GM21381 (cell line): ENCODE results near the gene ELMO1.
A peak's percentile ranks its signal among the peaks of the same experiment; 100 is the strongest.

ENCODE experiments used
- ATAC-seq: cut with Tn5 transposase; IDR thresholded peaks from one replicate; pipeline ENCODE4 v1.9.1; 2021; ENCODE audit warnings: mild to moderate bottlenecking, moderate library complexity; ENCODE audit not compliant: unreplicated experiment

The ELMO1 gene

DNA sequence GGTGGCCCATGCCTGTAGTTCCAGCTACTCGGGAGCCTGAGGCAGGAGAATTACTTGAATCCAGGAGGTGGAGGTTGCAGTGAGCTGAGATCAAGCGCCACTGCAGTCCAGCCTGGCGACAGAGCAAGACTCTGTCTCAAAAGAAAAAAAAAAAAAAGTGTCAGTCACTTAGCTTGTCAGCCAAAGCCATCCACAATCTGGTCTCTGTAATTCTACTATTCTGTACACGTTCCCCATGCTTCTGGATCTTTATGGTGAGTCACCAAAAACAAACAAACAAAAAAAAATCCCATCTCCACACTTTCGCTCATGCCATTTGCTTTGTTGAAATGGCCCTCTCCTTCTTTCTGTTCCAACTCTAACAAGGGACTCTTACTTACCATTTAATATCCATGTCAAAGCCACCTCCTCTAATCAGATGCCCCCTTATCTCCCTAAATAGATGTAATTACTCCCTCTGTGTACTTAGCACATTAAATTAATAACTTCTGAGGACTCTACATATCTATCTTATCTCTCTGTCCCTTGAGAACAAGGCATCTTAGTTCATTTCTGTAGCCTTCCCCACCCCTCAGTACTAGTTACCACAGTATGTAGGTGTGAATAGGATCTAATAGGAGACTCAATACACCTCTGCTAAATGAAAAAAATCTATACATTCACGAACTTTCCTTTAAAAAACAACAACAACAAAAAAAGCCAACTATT, 128.4 kb downstream of the ELMO1 start:
- no peak for ATAC-seq

DNA sequence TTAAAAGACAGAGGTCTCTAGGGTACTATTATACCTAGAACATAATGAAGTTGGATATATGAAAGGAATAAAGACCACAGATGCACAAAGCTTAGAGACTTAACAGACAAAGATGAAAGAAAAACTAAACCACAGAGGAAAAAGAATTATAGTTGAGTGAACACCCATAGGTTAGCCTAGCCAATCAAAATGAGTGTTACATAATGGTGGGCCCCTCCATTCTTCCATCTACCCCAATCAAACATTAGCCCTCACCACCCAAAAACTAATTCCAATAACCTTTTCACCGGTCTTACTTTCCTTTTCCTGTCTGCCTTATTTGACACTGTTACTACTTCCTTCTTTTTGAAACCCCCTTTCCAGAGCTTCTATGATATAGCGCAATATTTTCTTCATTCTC, 130.1 kb downstream of the ELMO1 start:
- no peak for ATAC-seq

GRCh38 chr7:37315772-37316715, 132.6 kb downstream of the ELMO1 start:
- no peak for ATAC-seq

DNA sequence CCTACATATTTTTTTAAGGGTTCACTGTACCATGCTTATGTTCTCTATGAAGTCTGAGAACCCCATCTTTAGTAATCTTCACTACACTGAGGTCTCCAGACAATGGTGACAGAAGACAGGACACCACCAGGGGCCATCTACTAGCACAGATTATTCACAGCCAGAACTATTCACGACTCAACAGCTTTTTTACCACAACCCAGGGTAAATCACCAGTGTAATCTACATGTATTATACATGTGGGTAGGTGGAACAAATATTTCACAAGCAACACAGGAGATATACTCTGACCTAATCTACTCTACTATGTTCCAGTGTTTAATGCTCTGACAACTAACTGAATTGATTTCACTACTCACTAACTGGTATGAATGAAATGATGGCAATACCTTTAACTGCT, 136.1 kb downstream of the ELMO1 start:
- ATAC-seq = no peak

DNA sequence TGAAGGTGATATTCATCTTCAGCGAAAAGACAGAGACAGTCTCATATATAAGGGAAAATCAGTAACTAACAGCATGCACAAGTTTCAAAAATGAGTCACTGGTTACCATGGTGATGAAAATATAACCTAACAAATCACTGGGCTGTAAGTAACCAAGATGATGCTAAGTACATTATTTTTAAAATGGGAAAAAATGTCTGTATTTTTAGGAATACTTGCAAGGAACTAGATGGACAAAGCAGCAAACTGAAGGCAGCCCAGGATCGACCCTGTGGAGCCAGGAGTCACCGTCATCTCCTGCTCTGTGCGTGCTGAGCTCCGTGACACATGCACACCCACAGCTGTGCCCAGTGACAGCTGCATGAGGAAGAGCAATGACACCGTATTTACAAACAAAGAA, 137.3 kb downstream of the ELMO1 start:
- no peak for ATAC-seq

DNA sequence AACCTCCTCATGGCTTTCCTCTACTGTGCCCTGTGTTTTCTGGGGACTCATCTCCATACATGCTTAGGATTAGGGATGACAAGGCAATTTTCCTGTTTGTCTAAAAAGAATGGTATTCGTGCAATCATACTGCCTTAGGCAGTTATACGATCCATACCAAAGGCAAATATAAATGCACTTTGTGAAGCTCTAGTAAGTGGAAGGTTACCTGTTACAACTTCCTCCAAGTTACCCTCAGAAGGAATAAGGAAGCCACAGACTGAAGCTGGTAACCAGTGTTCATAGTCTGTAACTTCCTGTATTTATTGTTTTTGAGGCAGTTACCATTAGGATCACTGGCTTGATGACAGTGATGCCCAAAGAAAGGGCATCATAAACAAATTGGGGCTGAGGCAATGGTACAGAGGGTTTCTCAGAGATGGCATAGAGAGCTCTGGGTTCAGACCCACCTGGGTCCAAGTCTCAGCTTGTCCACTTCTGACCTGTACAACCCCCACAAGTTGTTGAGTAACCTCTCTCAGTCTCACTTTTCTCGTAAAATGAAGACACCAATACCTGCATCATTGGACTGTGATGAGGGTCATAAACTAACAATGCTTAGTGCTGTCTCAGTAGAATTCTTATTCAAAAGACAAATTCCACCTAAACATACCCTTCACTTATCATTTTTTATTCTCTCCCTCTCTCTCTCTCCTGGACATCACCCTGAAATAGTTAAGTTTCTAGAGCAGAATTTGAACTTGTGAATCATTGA, 138.2 kb downstream of the ELMO1 start:
- ATAC-seq = no peak

GRCh38 chr7:37309493-37309892, 139.2 kb downstream of the ELMO1 start:
- ATAC-seq = no peak

- ATAC-seq = no peak
These were observed 143.7 kb downstream of the ELMO1 start for GRCh38 chr7:37304921-37305320.

- no peak for ATAC-seq
These were observed 151.1 kb downstream of the ELMO1 start for GRCh38 chr7:37297546-37297945.

GRCh38 chr7:37295401-37295800, 153.3 kb downstream of the ELMO1 start:
- no peak for ATAC-seq

GRCh38 chr7:37290731-37291130, 157.9 kb downstream of the ELMO1 start:
- ATAC-seq = no peak

DNA sequence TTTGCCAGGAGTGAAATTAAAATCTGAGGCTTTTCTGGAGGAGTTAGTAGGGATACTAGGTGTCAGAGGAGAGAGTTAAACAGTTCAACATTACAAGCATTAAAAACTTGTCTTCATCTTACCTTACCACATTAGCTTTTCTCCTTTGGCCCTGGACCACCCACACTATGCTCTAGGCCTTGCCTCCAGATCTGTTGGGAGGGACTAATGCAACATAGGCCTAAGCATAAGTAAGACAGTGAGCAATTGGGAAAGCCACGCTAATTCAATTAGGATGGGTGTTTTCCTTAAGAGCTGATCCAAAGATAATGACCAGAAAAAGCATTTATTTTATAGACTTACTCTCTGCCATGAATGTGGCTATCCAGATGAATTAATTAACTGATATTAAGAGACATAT, 158.9 kb downstream of the ELMO1 start:
- ATAC-seq = no peak

GRCh38 chr7:37289367-37289766, 159.3 kb downstream of the ELMO1 start:
- ATAC-seq = no peak

DNA sequence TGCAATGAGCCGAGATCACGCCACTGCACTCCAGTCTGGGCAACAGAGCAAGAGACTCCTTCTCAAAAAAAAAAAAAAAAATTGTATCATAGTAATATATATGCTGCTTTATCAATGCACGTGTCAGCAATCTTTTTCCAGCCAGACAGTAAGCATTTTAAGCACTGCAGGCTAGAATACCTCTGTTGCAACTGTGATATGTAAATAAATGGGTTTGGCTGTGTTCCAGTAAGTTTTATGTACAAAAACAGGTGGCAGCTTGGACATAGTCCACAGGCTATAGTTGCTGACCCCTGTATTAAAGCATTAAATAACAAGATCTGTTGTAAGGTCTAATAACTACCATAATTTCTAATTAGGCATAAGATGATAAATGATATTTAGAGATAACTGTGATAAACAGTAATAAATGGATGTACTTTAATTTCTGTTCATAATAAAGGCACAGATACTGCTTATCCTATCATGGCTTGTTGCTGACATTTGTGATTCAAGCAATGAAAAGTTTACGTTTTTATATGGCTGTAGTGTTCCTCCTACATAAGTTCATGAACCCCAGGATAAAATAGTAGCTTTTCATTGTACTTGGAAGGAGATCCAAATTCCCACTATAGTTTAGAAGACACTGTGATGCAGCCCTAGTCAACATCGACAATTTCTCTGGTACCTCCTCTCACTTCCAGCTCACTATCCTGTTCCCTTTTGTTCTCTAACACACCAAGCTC, 161.4 kb downstream of the ELMO1 start:
- peak; percentile 60 for ATAC-seq

DNA sequence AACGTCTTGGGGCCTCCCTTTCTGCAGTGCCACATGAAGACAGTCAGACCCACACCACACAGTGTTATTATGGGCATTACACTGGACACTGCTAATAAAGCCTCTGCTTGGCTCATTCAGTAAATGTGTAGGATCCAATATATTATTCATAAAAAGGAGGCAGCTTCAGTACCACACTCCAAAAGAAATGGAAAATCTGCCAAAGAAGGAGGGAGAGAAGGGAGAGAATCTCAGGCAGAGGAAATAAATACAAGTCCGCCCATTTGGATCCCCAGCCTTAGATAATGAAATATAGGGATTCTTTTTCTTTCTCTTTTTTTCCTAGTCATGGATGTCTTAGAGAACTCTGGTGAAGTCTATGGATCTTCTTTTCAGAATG, 162.2 kb downstream of the ELMO1 start:
- no peak for ATAC-seq

- no peak for ATAC-seq
These were observed 162.8 kb downstream of the ELMO1 start for GRCh38 chr7:37285706-37286453.

DNA sequence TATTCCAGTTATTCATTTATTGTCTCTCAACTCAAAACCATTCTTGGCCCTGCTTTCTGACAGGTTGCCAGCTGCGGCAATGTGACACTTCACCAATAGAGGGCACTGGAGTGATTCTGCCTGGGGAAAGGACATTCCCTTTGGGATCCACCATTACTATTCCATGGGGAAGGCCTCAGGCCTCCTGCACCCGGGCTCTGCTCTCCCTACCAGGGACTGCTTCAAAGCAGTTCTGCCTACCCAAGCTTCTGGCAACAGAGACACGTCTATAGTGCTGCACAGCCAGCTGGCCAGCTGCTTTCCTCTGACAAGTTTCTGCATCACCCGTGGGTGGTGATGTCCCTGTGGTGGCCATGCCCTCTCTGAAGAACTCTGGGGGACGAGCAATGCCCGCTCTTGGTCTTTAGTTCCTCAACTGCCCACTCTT, 163.8 kb downstream of the ELMO1 start:
- ATAC-seq = no peak

DNA sequence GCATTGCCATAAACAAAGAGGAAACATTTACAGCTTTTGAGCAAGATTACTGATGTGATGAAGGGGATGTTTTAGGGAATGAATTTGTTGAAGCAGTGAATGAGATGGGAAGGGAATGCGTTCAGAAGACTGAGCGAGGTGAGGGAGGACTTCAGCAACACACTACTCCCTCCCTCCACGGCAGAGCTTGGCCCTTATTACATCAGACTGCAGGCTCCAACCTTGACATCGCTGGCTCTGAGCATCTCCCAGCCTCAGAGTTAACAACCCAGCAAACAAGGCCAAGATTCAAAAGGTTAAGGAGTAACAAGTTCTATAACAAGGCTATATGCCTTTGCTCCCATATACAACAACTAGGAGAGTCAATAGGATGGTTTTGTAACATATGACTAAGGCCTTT, 164.4 kb downstream of the ELMO1 start:
- ATAC-seq = no peak

DNA sequence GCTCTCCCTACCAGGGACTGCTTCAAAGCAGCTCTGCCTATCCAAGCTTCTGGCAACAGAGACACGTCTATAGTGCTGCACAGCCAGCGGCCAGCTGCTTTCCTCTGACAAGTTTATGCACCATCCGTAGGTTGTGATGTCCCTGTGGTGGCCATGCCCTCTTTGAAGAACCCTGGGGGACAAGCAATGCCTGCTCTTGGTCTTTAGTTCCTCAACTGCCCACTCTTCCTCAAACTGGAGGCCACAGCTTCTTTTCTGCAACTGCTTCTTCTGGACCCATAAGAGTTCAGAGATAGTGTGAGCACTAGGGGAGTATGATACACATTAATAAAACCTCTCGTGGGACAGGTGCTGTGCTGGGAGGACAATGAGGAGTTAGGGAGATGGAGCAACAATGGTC, 164.9 kb downstream of the ELMO1 start:
- no peak for ATAC-seq

DNA sequence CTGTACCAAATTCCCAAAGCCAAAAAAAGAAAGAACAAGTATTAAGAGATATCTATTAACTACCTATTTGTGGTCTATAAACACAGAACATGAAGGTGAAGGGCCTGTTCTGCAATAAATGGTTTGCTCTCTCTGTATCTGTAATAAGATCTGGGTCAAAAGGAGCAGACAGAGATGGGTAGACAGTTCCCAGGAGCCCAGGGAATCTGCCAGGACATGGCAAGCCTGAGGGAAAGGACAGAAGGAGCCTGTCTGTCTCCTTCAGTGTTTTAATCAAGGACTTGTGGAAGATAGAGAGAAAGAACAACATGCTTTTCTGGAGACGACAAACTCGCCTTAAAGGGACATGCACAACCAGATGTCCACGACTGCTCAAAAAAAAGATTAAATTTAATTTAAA, 165.7 kb downstream of the ELMO1 start:
- ATAC-seq = no peak
